ENCODE data around the gene TTLL4.
"Not testable (repeated sequence)": the region's sequence is repeated elsewhere in the genome, so short reads cannot be mapped to it uniquely, and the experiment has no call there.

TTLL4 gene

GRCh38 chr2:218772759-218773158 lies 62.1 kb downstream of the TTLL4 start:
- not testable (repeated sequence) for H3K4me1 ChIP-seq (ENCODE audit: control insufficient read depth in 1 of 2, insufficient read depth in 2 of 2, low read length in 2 of 2); H3K36me3 ChIP-seq (ENCODE audit: control insufficient read depth in 1 of 2, insufficient read depth in 2 of 2, low read length in 2 of 2); H3K27me3 ChIP-seq (ENCODE audit: low read depth, low read length); H3K4me3 ChIP-seq (ENCODE audit: low read depth in 1 of 2, low read length in 2 of 2); H3K27ac ChIP-seq (ENCODE audit: low read length); H3K9me3 ChIP-seq (ENCODE audit: control insufficient read depth in 1 of 2, low read length in 2 of 2)

- Histone ChIP-seq H3K4me3 (ENCODE audit: low read depth in 1 of 2, low read length in 2 of 2) (no peak overlapping the region), H3K27me3 (ENCODE audit: low read depth, low read length) (no peaks in the 10 kb centered on the region), H3K27ac (ENCODE audit: low read length) (no peak overlapping the region), H3K9me3 (ENCODE audit: control insufficient read depth in 1 of 2, low read length in 2 of 2) (no peaks in the 10 kb centered on the region), H3K36me3 (ENCODE audit: control insufficient read depth in 1 of 2, insufficient read depth in 2 of 2, low read length in 2 of 2) (no peaks in the 10 kb centered on the region), H3K4me1 (ENCODE audit: control insufficient read depth in 1 of 2, insufficient read depth in 2 of 2, low read length in 2 of 2) (no peaks in the 10 kb centered on the region)
Measured at GRCh38 chr2:218773881-218774280, 63.2 kb downstream of the TTLL4 start.

DNA sequence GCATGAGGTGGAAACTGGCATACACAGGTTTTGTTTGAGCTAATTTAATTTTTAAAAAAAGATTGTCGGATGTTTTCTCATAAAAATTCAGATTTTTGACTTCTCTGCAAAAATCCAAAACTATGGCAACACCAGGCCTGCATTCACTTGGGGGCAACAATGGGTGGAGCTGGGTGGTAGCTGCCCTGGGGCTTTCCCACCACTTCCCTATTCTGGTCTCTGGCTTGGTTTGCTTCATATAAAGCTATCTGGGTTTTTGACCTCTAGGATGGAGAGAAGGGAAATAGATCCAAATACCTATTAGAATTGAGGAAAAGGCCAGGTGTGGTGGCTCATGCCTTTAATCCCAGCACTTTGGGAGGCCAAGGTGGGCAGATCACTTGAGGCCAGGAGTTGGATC lies 65.9 kb downstream of the TTLL4 start:
- no peaks in the 10 kb centered on the region for H3K27me3 ChIP-seq (ENCODE audit: low read depth, low read length)
- H3K9me3 ChIP-seq (ENCODE audit: control insufficient read depth in 1 of 2, low read length in 2 of 2): no peaks in the 10 kb centered on the region
- no peaks in the 10 kb centered on the region for H3K36me3 ChIP-seq (ENCODE audit: control insufficient read depth in 1 of 2, insufficient read depth in 2 of 2, low read length in 2 of 2)

DNA sequence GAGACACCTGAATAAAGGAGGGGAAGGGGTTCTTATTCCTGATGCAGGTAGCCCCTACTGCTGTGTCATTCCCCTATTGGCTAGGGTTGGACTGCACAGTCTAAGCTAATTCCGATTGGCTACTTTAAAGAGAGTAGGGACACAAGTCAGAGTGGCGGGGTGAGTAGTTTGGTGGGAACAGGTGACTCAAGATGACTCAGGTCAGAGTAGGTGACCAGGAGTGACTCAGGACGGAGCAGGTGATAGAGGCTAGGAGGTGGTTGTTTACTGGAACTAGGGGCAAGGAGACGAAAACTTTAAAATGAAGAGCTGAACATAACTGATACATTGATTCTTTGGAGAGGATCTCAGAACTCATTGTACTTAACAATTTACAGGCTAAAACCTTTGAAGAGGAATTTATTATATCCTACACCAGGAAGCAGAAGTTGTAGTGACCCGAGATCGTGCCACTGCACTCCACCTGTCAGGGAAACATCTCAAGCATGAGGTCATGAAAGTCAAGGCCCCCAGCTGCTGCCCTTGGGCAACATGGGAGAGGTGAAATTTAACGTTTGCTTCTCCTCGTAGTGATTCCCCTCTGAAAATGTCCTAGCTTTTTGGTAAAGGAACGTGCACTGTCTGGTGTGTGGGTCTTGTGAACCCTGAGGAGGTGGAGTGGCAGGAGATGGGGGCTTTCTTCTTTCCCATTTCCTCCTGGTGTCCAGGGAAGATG lies 66.8 kb downstream of the TTLL4 start:
- H3K9me3 ChIP-seq (ENCODE audit: control insufficient read depth in 1 of 2, low read length in 2 of 2): no peaks in the 10 kb centered on the region
- H3K4me3 ChIP-seq (ENCODE audit: low read depth in 1 of 2, low read length in 2 of 2): no peak overlapping the region
- H3K27me3 ChIP-seq (ENCODE audit: low read depth, low read length): no peaks in the 10 kb centered on the region
- no peak overlapping the region for H3K27ac ChIP-seq (ENCODE audit: low read length)
- peaks cover 0 to 8% of the 10 kb centered on the region in 2 donors for H3K4me1 ChIP-seq (ENCODE audit: control insufficient read depth in 1 of 2, insufficient read depth in 2 of 2, low read length in 2 of 2)
- no peaks in the 10 kb centered on the region for H3K36me3 ChIP-seq (ENCODE audit: control insufficient read depth in 1 of 2, insufficient read depth in 2 of 2, low read length in 2 of 2)

More for the DNA sequence above, 65.9 kb downstream of the TTLL4 start:
- Histone ChIP-seq H3K4me1 (ENCODE audit: control insufficient read depth in 1 of 2, insufficient read depth in 2 of 2, low read length in 2 of 2) (peaks cover 0 to 6% of the 10 kb centered on the region in 2 donors), H3K27ac (ENCODE audit: low read length) (no peak overlapping the region), H3K4me3 (ENCODE audit: low read depth in 1 of 2, low read length in 2 of 2) (no peak overlapping the region)

- Histone ChIP-seq H3K9me3 (ENCODE audit: control insufficient read depth in 1 of 2, low read length in 2 of 2) (no peaks in the 10 kb centered on the region), H3K27me3 (ENCODE audit: low read depth, low read length) (no peaks in the 10 kb centered on the region), H3K27ac (ENCODE audit: low read length) (no peak overlapping the region), H3K4me1 (ENCODE audit: control insufficient read depth in 1 of 2, insufficient read depth in 2 of 2, low read length in 2 of 2) (peaks cover 0 to 8% of the 10 kb centered on the region in 2 donors), H3K4me3 (ENCODE audit: low read depth in 1 of 2, low read length in 2 of 2) (no peak overlapping the region), H3K36me3 (ENCODE audit: control insufficient read depth in 1 of 2, insufficient read depth in 2 of 2, low read length in 2 of 2) (no peaks in the 10 kb centered on the region)
Measured at GRCh38 chr2:218780046-218780445, 69.4 kb downstream of the TTLL4 start.

GRCh38 chr2:218780851-218781690 lies 70.4 kb downstream of the TTLL4 start:
- H3K9me3 ChIP-seq (ENCODE audit: control insufficient read depth in 1 of 2, low read length in 2 of 2): no peaks in the 10 kb centered on the region
- peaks cover 0 to 8% of the 10 kb centered on the region in 2 donors for H3K4me1 ChIP-seq (ENCODE audit: control insufficient read depth in 1 of 2, insufficient read depth in 2 of 2, low read length in 2 of 2)
- peak overlapping the region; percentile 79 for H3K27ac ChIP-seq (ENCODE audit: low read length)
- peak overlapping the region; percentile 74 to 92 for H3K4me3 ChIP-seq (ENCODE audit: low read depth in 1 of 2, low read length in 2 of 2)
- no peaks in the 10 kb centered on the region for H3K27me3 ChIP-seq (ENCODE audit: low read depth, low read length)
- H3K36me3 ChIP-seq (ENCODE audit: control insufficient read depth in 1 of 2, insufficient read depth in 2 of 2, low read length in 2 of 2): no peaks in the 10 kb centered on the region

- Histone ChIP-seq H3K27ac (ENCODE audit: low read length) (peak within 1 kb of the TSS; percentile 79), H3K9me3 (ENCODE audit: control insufficient read depth in 1 of 2, low read length in 2 of 2) (no peaks in the 10 kb centered on the region), H3K4me3 (ENCODE audit: low read depth in 1 of 2, low read length in 2 of 2) (peak within 1 kb of the TSS; percentile 74 to 92), H3K36me3 (ENCODE audit: control insufficient read depth in 1 of 2, insufficient read depth in 2 of 2, low read length in 2 of 2) (no peaks in the 10 kb centered on the region), H3K27me3 (ENCODE audit: low read depth, low read length) (no peaks in the 10 kb centered on the region), H3K4me1 (ENCODE audit: control insufficient read depth in 1 of 2, insufficient read depth in 2 of 2, low read length in 2 of 2) (peaks cover 0 to 8% of the 10 kb centered on the region in 2 donors)
Measured at GRCh38 chr2:218781691-218782527, 71.3 kb downstream of the TTLL4 start, which contains the start of gene CYP27A1. TSS of gene CYP27A1 (plus strand) at chr2:218782147. CDS start at chr2:218782183, 36 bp downstream.

DNA sequence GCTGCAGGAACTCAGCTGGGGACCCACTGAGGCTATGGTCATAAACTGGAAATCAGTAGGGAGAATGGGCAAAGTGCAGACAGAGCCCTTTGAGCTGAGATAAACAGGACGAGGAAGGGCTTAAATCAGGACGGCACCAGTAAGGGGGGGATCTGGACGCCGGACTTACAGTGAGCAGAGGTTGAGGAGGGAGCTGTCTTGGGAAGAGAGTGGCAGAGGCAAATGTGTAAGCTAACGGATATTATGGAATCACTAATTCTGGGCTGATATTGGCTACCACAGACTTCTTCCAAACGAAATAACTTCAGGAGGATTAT lies 71.9 kb downstream of the TTLL4 start:
- Histone ChIP-seq H3K9me3 (ENCODE audit: control insufficient read depth in 1 of 2, low read length in 2 of 2) (no peaks in the 10 kb centered on the region), H3K4me1 (ENCODE audit: control insufficient read depth in 1 of 2, insufficient read depth in 2 of 2, low read length in 2 of 2) (peaks cover 0 to 8% of the 10 kb centered on the region in 2 donors), H3K4me3 (ENCODE audit: low read depth in 1 of 2, low read length in 2 of 2) (peak overlapping the region; percentile 74 to 92), H3K27me3 (ENCODE audit: low read depth, low read length) (no peaks in the 10 kb centered on the region), H3K27ac (ENCODE audit: low read length) (peak overlapping the region; percentile 72), H3K36me3 (ENCODE audit: control insufficient read depth in 1 of 2, insufficient read depth in 2 of 2, low read length in 2 of 2) (no peaks in the 10 kb centered on the region)

- H3K4me1 ChIP-seq (ENCODE audit: control insufficient read depth in 1 of 2, insufficient read depth in 2 of 2, low read length in 2 of 2): peaks cover 0 to 8% of the 10 kb centered on the region in 2 donors
- peak overlapping the region; percentile 38 to 45 for H3K4me3 ChIP-seq (ENCODE audit: low read depth in 1 of 2, low read length in 2 of 2)
- no peaks in the 10 kb centered on the region for H3K36me3 ChIP-seq (ENCODE audit: control insufficient read depth in 1 of 2, insufficient read depth in 2 of 2, low read length in 2 of 2)
- H3K9me3 ChIP-seq (ENCODE audit: control insufficient read depth in 1 of 2, low read length in 2 of 2): peaks cover 0 to 5% of the 10 kb centered on the region in 2 donors
- no peaks in the 10 kb centered on the region for H3K27me3 ChIP-seq (ENCODE audit: low read depth, low read length)
- H3K27ac ChIP-seq (ENCODE audit: low read length): no peak overlapping the region
Measured at GRCh38 chr2:218783688-218784087, 73.1 kb downstream of the TTLL4 start.

- Histone ChIP-seq H3K4me1 (ENCODE audit: control insufficient read depth in 1 of 2, insufficient read depth in 2 of 2, low read length in 2 of 2) (peaks cover 0 to 8% of the 10 kb centered on the region in 2 donors), H3K27ac (ENCODE audit: low read length) (no peak overlapping the region), H3K36me3 (ENCODE audit: control insufficient read depth in 1 of 2, insufficient read depth in 2 of 2, low read length in 2 of 2) (no peaks in the 10 kb centered on the region)
Measured at GRCh38 chr2:218785103-218785502, 74.5 kb downstream of the TTLL4 start.

DNA sequence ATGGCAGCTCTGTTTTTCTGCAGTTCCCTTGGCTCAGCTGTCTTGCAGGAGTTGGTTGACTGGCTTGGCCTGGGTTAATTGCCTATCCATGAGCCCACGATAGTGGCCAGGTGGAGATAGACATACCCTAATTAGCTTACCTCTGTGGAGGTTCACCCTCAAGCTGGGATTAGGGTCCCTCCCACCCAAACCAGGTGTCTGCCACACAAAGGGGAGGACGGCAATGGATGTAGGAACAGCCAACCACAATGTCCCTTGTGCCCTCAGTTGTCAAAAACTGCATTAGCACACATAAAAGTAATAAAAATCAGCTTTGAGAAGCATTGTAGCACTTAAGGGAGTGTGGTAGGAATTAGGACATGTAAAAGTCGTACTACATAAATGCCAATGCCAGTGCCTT lies 75.5 kb downstream of the TTLL4 start:
- Histone ChIP-seq H3K27me3 (ENCODE audit: low read depth, low read length) (no peaks in the 10 kb centered on the region), H3K4me3 (ENCODE audit: low read depth in 1 of 2, low read length in 2 of 2) (no peak overlapping the region), H3K4me1 (ENCODE audit: control insufficient read depth in 1 of 2, insufficient read depth in 2 of 2, low read length in 2 of 2) (peaks cover 0 to 5% of the 10 kb centered on the region in 2 donors), H3K27ac (ENCODE audit: low read length) (no peak overlapping the region), H3K9me3 (ENCODE audit: control insufficient read depth in 1 of 2, low read length in 2 of 2) (peaks cover 0 to 5% of the 10 kb centered on the region in 2 donors), H3K36me3 (ENCODE audit: control insufficient read depth in 1 of 2, insufficient read depth in 2 of 2, low read length in 2 of 2) (no peaks in the 10 kb centered on the region)

More at GRCh38 chr2:218785103-218785502, 74.5 kb downstream of the TTLL4 start:
- Histone ChIP-seq H3K27me3 (ENCODE audit: low read depth, low read length) (no peaks in the 10 kb centered on the region), H3K4me3 (ENCODE audit: low read depth in 1 of 2, low read length in 2 of 2) (no peak overlapping the region), H3K9me3 (ENCODE audit: control insufficient read depth in 1 of 2, low read length in 2 of 2) (peaks cover 0 to 5% of the 10 kb centered on the region in 2 donors)

All from muscle layer of duodenum (tissue), 2 donors.